ENCODE results near the gene URB2.

Gene URB2

GRCh38 chr1:229689273-229689672 lies 63.2 kb downstream of the URB2 start:
- no peak for DNase-seq (ENCODE audit: low read depth)
- H3K4me3 ChIP-seq (ENCODE audit: low read depth, low read length): no peak overlapping the region
- TF ChIP-seq CTCF (IDR thresholded peaks at IDR 0.05; ENCODE audit: low read depth, low read length, missing control alignments): no peak

- no peak for TF ChIP-seq CTCF (IDR thresholded peaks at IDR 0.05; ENCODE audit: low read depth, low read length, missing control alignments)
- H3K4me3 ChIP-seq (ENCODE audit: low read depth, low read length): no peak overlapping the region
- no peak for DNase-seq (ENCODE audit: low read depth)
Observed at GRCh38 chr1:229689904-229690303, 63.9 kb downstream of the URB2 start.

GRCh38 chr1:229690662-229691061 lies 64.6 kb downstream of the URB2 start:
- TF ChIP-seq CTCF (IDR thresholded peaks at IDR 0.05; ENCODE audit: low read depth, low read length, missing control alignments): no peak
- no peak overlapping the region for H3K4me3 ChIP-seq (ENCODE audit: low read depth, low read length)
- no peak for DNase-seq (ENCODE audit: low read depth)

- H3K4me3 ChIP-seq (ENCODE audit: low read depth, low read length): no peak overlapping the region
Observed at GRCh38 chr1:229691362-229691761, 65.3 kb downstream of the URB2 start.

GRCh38 chr1:229693129-229693900 lies 67.3 kb downstream of the URB2 start:
- no peak for DNase-seq (ENCODE audit: low read depth)
- H3K4me3 ChIP-seq (ENCODE audit: low read depth, low read length): no peak overlapping the region
- TF ChIP-seq CTCF (IDR thresholded peaks at IDR 0.05; ENCODE audit: low read depth, low read length, missing control alignments): no peak

More at GRCh38 chr1:229691362-229691761, 65.3 kb downstream of the URB2 start:
- no peak for TF ChIP-seq CTCF (IDR thresholded peaks at IDR 0.05; ENCODE audit: low read depth, low read length, missing control alignments)
- DNase-seq (ENCODE audit: low read depth): no peak

GRCh38 chr1:229694053-229694693 lies 68.1 kb downstream of the URB2 start:
- no peak overlapping the region for H3K4me3 ChIP-seq (ENCODE audit: low read depth, low read length)
- TF ChIP-seq CTCF (IDR thresholded peaks at IDR 0.05; ENCODE audit: low read depth, low read length, missing control alignments): no peak
- no peak for DNase-seq (ENCODE audit: low read depth)
